22Rv1 (cell line): ENCODE data around the gene PDGFD.

Experiments used
- ZFX ChIP-seq: fragments of 450-650 bp; IDR thresholded peaks from 2 replicates; pipeline ENCODE4 v1.6.1; 2017; ENCODE audit warnings: antibody characterized with exemption, borderline replicate concordance
- TF ChIP-seq, protein P1 (sequence below): fragments of 450-650 bp; IDR thresholded peaks from 2 replicates; pipeline ENCODE4 v1.5.1; 2017; ENCODE audit warnings: mild to moderate bottlenecking

DNA sequence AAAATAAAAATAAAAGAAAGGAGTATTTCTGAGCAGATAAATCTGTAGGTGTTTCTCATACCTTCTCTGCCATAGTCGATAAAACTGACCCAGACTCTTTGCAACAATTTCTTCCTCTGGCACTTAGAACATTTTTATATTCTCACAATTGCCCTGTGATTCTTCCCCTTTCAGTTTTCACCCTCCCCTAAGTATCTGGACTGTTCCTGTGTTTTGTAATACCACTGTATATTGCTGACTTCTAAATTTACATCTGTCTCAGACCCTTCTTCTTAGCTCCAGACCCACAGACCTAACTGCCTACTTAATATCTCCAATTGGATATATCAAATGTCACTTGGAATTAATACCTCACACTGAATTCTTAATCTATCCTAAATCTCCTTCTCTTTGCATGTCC lies 261.0 kb downstream of the PDGFD start:
- TF ChIP-seq, protein P1, sequence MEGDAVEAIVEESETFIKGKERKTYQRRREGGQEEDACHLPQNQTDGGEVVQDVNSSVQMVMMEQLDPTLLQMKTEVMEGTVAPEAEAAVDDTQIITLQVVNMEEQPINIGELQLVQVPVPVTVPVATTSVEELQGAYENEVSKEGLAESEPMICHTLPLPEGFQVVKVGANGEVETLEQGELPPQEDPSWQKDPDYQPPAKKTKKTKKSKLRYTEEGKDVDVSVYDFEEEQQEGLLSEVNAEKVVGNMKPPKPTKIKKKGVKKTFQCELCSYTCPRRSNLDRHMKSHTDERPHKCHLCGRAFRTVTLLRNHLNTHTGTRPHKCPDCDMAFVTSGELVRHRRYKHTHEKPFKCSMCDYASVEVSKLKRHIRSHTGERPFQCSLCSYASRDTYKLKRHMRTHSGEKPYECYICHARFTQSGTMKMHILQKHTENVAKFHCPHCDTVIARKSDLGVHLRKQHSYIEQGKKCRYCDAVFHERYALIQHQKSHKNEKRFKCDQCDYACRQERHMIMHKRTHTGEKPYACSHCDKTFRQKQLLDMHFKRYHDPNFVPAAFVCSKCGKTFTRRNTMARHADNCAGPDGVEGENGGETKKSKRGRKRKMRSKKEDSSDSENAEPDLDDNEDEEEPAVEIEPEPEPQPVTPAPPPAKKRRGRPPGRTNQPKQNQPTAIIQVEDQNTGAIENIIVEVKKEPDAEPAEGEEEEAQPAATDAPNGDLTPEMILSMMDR, result no peak
- TF ChIP-seq ZFX, result no peak
